Measurements from ENCODE around the gene SYNPR. TPM values are rescaled to one million over a fixed set of nuclear protein-coding genes. Genes with fewer than 3 reads are reported as not detected.

Gene SYNPR
- total and polyA plus RNA-seq, 8 donors, result 0.13 to 0.42 (median 0.20) TPM; not detected in 4

DNA sequence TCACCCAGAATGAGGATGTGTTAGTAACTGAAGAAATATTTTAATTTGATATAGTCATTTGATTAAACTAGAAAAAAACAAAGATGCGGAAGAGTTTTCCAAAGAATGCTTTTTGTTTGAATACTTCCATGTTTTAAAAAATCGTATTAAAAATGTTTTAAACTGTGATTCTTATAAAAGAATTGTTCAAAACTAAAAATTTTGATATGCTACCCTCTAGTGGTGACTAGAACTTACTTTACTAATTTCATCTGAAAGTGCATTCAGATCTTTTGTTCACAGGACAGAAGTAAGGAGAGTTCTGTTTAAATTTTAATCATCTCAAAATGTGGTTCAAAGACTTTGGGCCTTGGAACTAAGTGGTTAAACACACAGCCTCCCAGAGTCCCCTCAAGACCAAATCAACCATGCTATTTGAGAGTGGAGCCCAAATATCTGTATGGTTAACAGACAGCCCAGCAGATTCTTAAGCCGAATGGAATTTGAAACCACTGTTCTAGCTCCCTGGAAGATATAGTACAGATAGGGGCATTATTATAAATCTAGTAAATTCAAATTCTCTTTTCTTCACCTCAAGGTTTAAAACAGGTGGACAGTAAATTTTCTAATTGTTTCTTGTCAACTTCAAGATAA, 45.2 kb upstream of the SYNPR start:
- Histone ChIP-seq H3K27ac (no peak overlapping the region), H3K9me3 (no peaks in the 10 kb centered on the region), H3K27me3 (no peaks in the 10 kb centered on the region), H3K4me1 (no peaks in the 10 kb centered on the region), H3K4me3 (no peak overlapping the region), H3K36me3 (no peaks in the 10 kb centered on the region)
- TF ChIP-seq, protein P1, sequence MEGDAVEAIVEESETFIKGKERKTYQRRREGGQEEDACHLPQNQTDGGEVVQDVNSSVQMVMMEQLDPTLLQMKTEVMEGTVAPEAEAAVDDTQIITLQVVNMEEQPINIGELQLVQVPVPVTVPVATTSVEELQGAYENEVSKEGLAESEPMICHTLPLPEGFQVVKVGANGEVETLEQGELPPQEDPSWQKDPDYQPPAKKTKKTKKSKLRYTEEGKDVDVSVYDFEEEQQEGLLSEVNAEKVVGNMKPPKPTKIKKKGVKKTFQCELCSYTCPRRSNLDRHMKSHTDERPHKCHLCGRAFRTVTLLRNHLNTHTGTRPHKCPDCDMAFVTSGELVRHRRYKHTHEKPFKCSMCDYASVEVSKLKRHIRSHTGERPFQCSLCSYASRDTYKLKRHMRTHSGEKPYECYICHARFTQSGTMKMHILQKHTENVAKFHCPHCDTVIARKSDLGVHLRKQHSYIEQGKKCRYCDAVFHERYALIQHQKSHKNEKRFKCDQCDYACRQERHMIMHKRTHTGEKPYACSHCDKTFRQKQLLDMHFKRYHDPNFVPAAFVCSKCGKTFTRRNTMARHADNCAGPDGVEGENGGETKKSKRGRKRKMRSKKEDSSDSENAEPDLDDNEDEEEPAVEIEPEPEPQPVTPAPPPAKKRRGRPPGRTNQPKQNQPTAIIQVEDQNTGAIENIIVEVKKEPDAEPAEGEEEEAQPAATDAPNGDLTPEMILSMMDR (IDR thresholded peaks at IDR 0.05), result no peak
- no peak for ATAC-seq
- DNase-seq, result no peak
- intact Hi-C loops (cut with DNase I), result no loop called here

GRCh38 chr3:63240381-63240902, 37.7 kb upstream of the SYNPR start:
- H3K27me3 ChIP-seq, result no peaks in the 10 kb centered on the region
- TF ChIP-seq, protein P1 (IDR thresholded peaks at IDR 0.05), result no peak
- no peaks in the 10 kb centered on the region for H3K9me3 ChIP-seq
- H3K4me1 ChIP-seq, result no peaks in the 10 kb centered on the region
- H3K27ac ChIP-seq, result no peak overlapping the region
- no peak for DNase-seq
- no peaks in the 10 kb centered on the region for H3K36me3 ChIP-seq
- H3K4me3 ChIP-seq, result no peak overlapping the region
- ATAC-seq, result no peak
- intact Hi-C loops (cut with DNase I), result no loop called here

DNA sequence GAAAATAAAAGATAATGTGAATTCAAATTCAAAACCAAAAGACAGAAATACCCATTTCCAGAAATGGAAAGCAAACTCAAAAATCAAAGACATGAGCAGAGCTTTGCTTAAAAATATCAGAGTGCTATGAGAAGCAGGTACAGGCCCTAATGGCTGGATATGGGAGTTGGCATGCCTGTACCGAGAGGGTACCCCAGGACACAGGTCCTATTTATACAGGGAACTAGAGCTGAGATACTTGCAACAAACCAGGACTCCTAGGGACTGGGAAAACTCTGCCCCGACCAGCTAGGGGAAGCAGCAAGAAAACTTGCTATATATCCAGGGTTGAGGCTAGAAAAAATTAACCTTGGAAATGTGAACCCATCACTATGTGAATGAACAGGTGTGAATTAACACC, 36.0 kb upstream of the SYNPR start:
- Histone ChIP-seq H3K4me1 (no peaks in the 10 kb centered on the region), H3K27ac (no peak overlapping the region), H3K4me3 (no peak overlapping the region), H3K36me3 (no peaks in the 10 kb centered on the region), H3K27me3 (no peaks in the 10 kb centered on the region), H3K9me3 (no peaks in the 10 kb centered on the region)
- TF ChIP-seq, protein P1 (IDR thresholded peaks at IDR 0.05), result no peak
- no peak for DNase-seq
- intact Hi-C loops (cut with DNase I), result no loop called here
- ATAC-seq, result no peak

DNA sequence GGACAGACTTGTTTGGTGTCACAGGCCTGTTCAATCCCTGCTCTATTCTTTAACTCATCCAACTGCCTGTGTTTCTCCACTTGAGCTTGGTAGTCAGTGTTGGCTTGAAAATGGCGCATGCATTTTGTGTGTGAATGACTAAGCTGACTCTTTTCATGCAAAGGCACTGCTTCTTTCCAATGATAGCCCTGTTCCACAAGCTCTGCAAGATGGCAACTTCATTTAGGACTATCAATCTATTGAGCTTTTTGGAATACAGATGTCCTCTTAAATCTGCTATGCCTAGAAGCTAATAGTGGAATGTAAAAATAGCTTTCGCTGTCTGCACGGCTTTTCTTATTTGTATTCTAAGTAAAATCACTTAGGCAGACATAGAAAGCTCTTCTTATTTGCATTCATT, 33.6 kb upstream of the SYNPR start:
- Histone ChIP-seq H3K27me3 (no peaks in the 10 kb centered on the region), H3K9me3 (no peaks in the 10 kb centered on the region), H3K4me1 (no peaks in the 10 kb centered on the region), H3K4me3 (no peak overlapping the region), H3K36me3 (no peaks in the 10 kb centered on the region), H3K27ac (no peak overlapping the region)
- ATAC-seq (no peak), DNase-seq (no peak)
- intact Hi-C loops (cut with DNase I), result no loop called here
- TF ChIP-seq, protein P1 (IDR thresholded peaks at IDR 0.05), result no peak

GRCh38 chr3:63245726-63246241, 32.3 kb upstream of the SYNPR start:
- TF ChIP-seq, protein P1 (IDR thresholded peaks at IDR 0.05), result no peak
- no peak overlapping the region for H3K27ac ChIP-seq
- no peaks in the 10 kb centered on the region for H3K27me3 ChIP-seq
- DNase-seq, result no peak
- H3K4me3 ChIP-seq, result no peak overlapping the region
- intact Hi-C loops (cut with DNase I), result no loop called here
- no peak for ATAC-seq
- H3K36me3 ChIP-seq, result no peaks in the 10 kb centered on the region
- no peaks in the 10 kb centered on the region for H3K4me1 ChIP-seq
- no peaks in the 10 kb centered on the region for H3K9me3 ChIP-seq

Data from left lung (tissue), 10 donors.